Spleen (tissue), 11 donors: ENCODE results near the gene SCML2. TPM values are rescaled to one million over a fixed set of nuclear protein-coding genes. Genes with fewer than 3 reads are reported as not detected.

ENCODE experiments used
- DNase-seq: peaks from one replicate; pipeline ENCODE4 v3.0.0-alpha.2; 2020
- H3K27ac ChIP-seq, 8 donors: fragments of 200-600 bp; sonication (generic) in 7 of 8; 1 replicate in 4 of 8; 2 replicates in 4 of 8; pipeline versions ENCODE4 v1.5.0 to v1.8.0; 2016 to 2021; ENCODE audit warnings: inconsistent platforms in 4 of 8, mild to moderate bottlenecking in 4 of 8, moderate library complexity in 1 of 8
- H3K27me3 ChIP-seq, 7 donors: fragments of 200-600 bp; sonication (generic) in 6 of 7; replicated peaks in 1 of 7; 1 replicate in 4 of 7; 2 replicates in 3 of 7; pipeline versions ENCODE4 v1.5.0 to v1.8.0; 2016 to 2021; ENCODE audit warnings: inconsistent platforms in 3 of 7, mild to moderate bottlenecking in 1 of 7
- H3K36me3 ChIP-seq, 6 donors: fragments of 200-600 bp; sonication (generic) in 5 of 6; 1 replicate in 4 of 6; 2 replicates in 2 of 6; pipeline versions ENCODE4 v1.5.0 to v1.8.0; 2016 to 2021; ENCODE audit warnings: inconsistent platforms in 2 of 6
- H3K4me1 ChIP-seq, 6 donors: fragments of 200-600 bp; sonication (generic) in 5 of 6; 1 replicate in 3 of 6; 2 replicates in 3 of 6; pipeline versions ENCODE4 v1.5.0 to v1.8.0; 2016 to 2021; ENCODE audit warnings: inconsistent platforms in 3 of 6
- H3K4me3 ChIP-seq, 8 donors: fragments of 200-600 bp; sonication (generic) in 7 of 8; 1 replicate in 4 of 8; 2 replicates in 4 of 8; pipeline versions ENCODE4 v1.5.0 to v1.8.0; 2016 to 2021; ENCODE audit warnings: inconsistent platforms in 4 of 8, mild to moderate bottlenecking in 4 of 8, moderate library complexity in 2 of 8
- H3K9me3 ChIP-seq, 8 donors: fragments of 200-600 bp; sonication (generic) in 7 of 8; 1 replicate in 4 of 8; 2 replicates in 4 of 8; pipeline versions ENCODE4 v1.5.0 to v1.8.0; 2016 to 2021; ENCODE audit warnings: inconsistent platforms in 4 of 8
- POLR2A ChIP-seq, 3 donors: fragments of 450-650 bp; IDR thresholded peaks; one replicate each; pipeline ENCODE4 v1.5.1; 2017; ENCODE audit warnings: antibody characterized with exemption in 3 of 3, mild to moderate bottlenecking in 1 of 3
- POLR2AphosphoS5 ChIP-seq, 3 donors: sonication (generic); formaldehyde crosslinking; IDR thresholded peaks; one replicate each; pipeline ENCODE4 v1.5.1; 2017; ENCODE audit warnings: antibody characterized with exemption in 3 of 3
- WGBS, 5 donors: extraction: QIAGEN DNeasy Blood & Tissue Kit in 3 of 5; methylation state at CpG; one replicate each; pipeline versions ENCODE4 v1.1.5 to v1.1.7; 2013 to 2018; 5-methylcytosine and 5-hydroxymethylcytosine counted together
- intact Hi-C: fragments of 100-400 bp; cut with DNase I; formaldehyde crosslinking; loops from one replicate; pipeline ENCODE4 v1.15.0; 2023; ENCODE audit warnings: low total_unique reads
- polyA plus RNA-seq, 3 donors: library from polyadenylated mRNA; stranded (reverse); fragments of 200-250 nt; gene quantifications; one replicate each; pipeline ENCODE4 v1.2.1, GENCODE V29; 2013
- total RNA-seq, 7 donors: library from RNA; depleted of rRNA in 3 of 7; stranded (reverse); fragments of >200 nt in 3 of 7; fragmentation: NEBNext Ultra II Directional in 4 of 7; extraction: Animal tissue kit (Norgen Biotek cat#: 25700) in 4 of 7; gene quantifications; one replicate each; pipeline versions ENCODE4 v1.1.0 to v1.2.1, GENCODE V29; 2016 to 2021
- TF ChIP-seq, protein P1 (sequence below), 11 experiments: fragments of 200-600 bp in 7 of 11; fragments of 450-650 bp in 4 of 11; sonication (generic) in 4 of 11; IDR thresholded peaks in 8 of 11; conservative IDR thresholded peaks in 3 of 11; 1 replicate in 7 of 11; 2 replicates in 4 of 11; pipeline versions ENCODE4 v1.4.0 to v1.8.0; 2016 to 2021; ENCODE audit warnings: antibody characterized with exemption in 11 of 11, inconsistent platforms in 4 of 11, mild to moderate bottlenecking in 1 of 11
- donor health status: healthy with polysubstance abuse.
- donor health status: DM: no; HTN: no; CAD: no; lungs with moderate emphysema.
- donor health status: DM: no; HTN: no; CAD: no.
- donor health status: Bipolar disorder and iron deficiency.
- donor health status: healthy.
- donor health status: DM: no; HTN: no; CAD: no.
- donor health status: DM: yes; HTN: yes; CAD: no.

SCML2 gene
- total and polyA plus RNA-seq, 10 donors = 1.1 to 3.7 (median 1.7) TPM

DNA sequence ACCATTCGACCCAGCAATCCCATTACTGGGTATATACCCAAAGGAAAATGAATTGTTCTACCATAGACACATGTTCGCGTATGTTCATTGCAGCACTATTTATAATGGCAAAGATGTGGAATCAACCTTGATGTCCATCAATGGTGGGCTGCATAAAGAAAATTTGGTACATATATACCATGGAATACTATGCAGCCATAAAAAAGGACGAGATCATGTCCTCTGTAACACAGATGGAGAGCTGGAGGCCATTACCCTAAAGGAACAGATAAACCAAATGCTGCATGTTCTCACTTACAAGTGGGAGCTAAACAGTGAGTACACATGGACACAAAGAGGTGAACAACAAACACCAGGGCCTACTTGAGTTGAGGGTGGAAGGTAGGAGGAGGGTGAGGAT is 45.1 kb downstream of the SCML2 start:
- Histone ChIP-seq H3K36me3 (no peaks in the 10 kb centered on the region), H3K4me1 (no peaks in the 10 kb centered on the region), H3K27ac (no peak overlapping the region), H3K9me3 (peaks cover 0 to 6% (median 0%) of the 10 kb centered on the region in 8 donors), H3K4me3 (no peak overlapping the region), H3K27me3 (no peaks in the 10 kb centered on the region)
- intact Hi-C loops = no loop called here
- DNase-seq = no peak
- TF ChIP-seq, protein P1, sequence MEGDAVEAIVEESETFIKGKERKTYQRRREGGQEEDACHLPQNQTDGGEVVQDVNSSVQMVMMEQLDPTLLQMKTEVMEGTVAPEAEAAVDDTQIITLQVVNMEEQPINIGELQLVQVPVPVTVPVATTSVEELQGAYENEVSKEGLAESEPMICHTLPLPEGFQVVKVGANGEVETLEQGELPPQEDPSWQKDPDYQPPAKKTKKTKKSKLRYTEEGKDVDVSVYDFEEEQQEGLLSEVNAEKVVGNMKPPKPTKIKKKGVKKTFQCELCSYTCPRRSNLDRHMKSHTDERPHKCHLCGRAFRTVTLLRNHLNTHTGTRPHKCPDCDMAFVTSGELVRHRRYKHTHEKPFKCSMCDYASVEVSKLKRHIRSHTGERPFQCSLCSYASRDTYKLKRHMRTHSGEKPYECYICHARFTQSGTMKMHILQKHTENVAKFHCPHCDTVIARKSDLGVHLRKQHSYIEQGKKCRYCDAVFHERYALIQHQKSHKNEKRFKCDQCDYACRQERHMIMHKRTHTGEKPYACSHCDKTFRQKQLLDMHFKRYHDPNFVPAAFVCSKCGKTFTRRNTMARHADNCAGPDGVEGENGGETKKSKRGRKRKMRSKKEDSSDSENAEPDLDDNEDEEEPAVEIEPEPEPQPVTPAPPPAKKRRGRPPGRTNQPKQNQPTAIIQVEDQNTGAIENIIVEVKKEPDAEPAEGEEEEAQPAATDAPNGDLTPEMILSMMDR (IDR thresholded peaks at IDR 0.05 in 8 of 11, conservative IDR thresholded peaks at IDR 0.05 in 3 of 11) = no peak
- TF ChIP-seq POLR2A (IDR thresholded peaks at IDR 0.05) (no peak), POLR2AphosphoS5 (IDR thresholded peaks at IDR 0.05) (no peak)
- WGBS, 5 donors = 87 to 100% (median 93%) methylated on average over 4 of the region's 4 CpGs

DNA sequence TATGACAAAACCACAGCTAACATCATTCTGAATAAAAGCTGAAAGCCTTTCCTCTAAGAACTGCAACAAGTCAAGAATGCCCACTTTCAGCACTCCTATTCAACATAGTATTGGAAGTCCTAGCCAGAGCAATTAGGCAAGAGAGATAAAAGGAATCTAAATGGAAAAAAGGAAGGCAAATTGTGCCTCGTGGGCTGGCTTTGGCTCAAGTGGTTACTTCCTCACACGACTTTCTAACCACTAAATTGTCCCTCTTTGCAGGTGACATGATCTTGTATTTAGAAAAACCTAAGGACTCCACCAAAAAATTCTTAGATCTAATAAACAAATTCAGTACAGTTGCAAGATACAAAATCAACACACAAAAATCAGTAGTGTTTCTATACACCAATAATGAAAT is 57.2 kb downstream of the SCML2 start:
- 7 to 29% (median 18%) methylated on average over 2 of the region's 2 CpGs for WGBS, 5 donors
- Histone ChIP-seq H3K9me3 (peaks cover 0 to 26% (median 5%) of the 10 kb centered on the region in 8 donors), H3K4me1 (no peaks in the 10 kb centered on the region), H3K27me3 (no peaks in the 10 kb centered on the region), H3K36me3 (no peaks in the 10 kb centered on the region), H3K27ac (no peak overlapping the region), H3K4me3 (no peak overlapping the region)
- intact Hi-C loops = no loop called here
- no peak for TF ChIP-seq POLR2AphosphoS5 (IDR thresholded peaks at IDR 0.05)
- TF ChIP-seq, protein P1 (IDR thresholded peaks at IDR 0.05 in 8 of 11, conservative IDR thresholded peaks at IDR 0.05 in 3 of 11) = no peak
- TF ChIP-seq POLR2A (IDR thresholded peaks at IDR 0.05) = no peak
- no peak for DNase-seq

DNA sequence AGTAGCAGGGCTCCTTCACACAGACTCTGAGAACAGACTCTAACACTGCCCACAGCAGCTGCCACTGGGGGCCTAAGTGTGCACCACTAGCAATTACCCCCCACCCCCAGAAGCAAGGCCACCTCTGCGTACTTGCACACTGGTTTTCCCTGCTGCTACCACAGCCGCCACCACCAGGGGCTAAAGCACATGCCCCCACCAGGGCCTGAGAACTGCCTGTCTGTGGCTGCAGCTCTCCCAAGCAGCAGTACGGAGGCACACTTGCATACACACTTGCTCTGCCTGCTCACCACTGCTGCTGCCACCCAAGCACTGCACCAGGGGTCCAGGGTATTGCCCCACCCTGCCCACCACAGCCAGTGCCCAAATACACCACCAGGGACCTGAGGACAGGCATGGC is 59.6 kb downstream of the SCML2 start:
- Histone ChIP-seq H3K27me3 (no peaks in the 10 kb centered on the region), H3K9me3 (peaks cover 0 to 26% (median 5%) of the 10 kb centered on the region in 8 donors), H3K27ac (no peak overlapping the region), H3K36me3 (no peaks in the 10 kb centered on the region), H3K4me3 (no peak overlapping the region), H3K4me1 (no peaks in the 10 kb centered on the region)
- 81 to 100% (median 88%) methylated on average over 3 of the region's 3 CpGs; no CpG with 5 or more reads in 1 of the 5 donors for WGBS, 5 donors
- TF ChIP-seq, protein P1 (IDR thresholded peaks at IDR 0.05 in 8 of 11, conservative IDR thresholded peaks at IDR 0.05 in 3 of 11) = no peak
- no peak for TF ChIP-seq POLR2A (IDR thresholded peaks at IDR 0.05)
- TF ChIP-seq POLR2AphosphoS5 (IDR thresholded peaks at IDR 0.05) = no peak
- intact Hi-C loops = no loop called here
- DNase-seq = no peak

DNA sequence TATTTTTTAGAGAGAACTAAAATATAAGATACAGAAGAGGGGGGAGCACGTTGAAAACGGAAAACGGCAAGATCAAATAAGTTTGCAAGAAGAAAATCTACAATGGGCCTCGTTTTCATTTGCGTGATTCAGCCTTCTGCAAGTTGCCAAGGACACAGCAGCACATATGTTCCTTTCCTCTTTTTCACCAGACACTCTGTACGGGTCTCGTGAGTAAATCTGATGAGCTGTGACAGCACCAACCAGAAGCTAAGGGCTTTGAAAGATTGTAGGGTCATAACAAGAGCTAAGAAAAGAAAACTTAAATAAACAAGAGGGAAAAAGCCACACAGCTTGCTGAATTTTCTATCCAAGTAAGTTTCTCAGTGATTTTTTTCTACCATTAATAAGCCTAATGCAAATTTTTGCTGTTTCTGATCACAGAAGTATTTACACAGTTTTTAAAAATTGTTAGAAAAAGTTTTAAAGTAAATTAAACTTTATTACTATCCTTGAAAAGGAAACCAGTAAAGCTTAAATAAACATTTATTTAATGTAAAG is 63.4 kb downstream of the SCML2 start:
- Histone ChIP-seq H3K4me3 (no peak overlapping the region), H3K9me3 (peaks cover 0 to 12% (median 2%) of the 10 kb centered on the region in 8 donors), H3K27ac (no peak overlapping the region), H3K4me1 (no peaks in the 10 kb centered on the region), H3K27me3 (no peaks in the 10 kb centered on the region), H3K36me3 (no peaks in the 10 kb centered on the region)
- TF ChIP-seq POLR2A (IDR thresholded peaks at IDR 0.05) (no peak), POLR2AphosphoS5 (IDR thresholded peaks at IDR 0.05) (no peak)
- TF ChIP-seq, protein P1 (IDR thresholded peaks at IDR 0.05 in 8 of 11, conservative IDR thresholded peaks at IDR 0.05 in 3 of 11) = no peak
- no peak for DNase-seq
- WGBS, 5 donors = 62 to 85% (median 69%) methylated on average over 7 of the region's 7 CpGs
- intact Hi-C loops = no loop called here
